PFSK-1 (cell line): ENCODE data around the gene TGFB1.

Experiments used
- POLR2AphosphoS5 ChIP-seq: IDR thresholded peaks from 2 replicates; pipeline ENCODE4 v1.6.1; 2012; ENCODE audit warnings: low read depth, mild to moderate bottlenecking, control low read depth, low read length, moderate library complexity
- REST ChIP-seq, 2 experiments: IDR thresholded peaks; 2 replicates each; pipeline versions ENCODE4 v1.6.1 to v1.8.0; 2011 to 2012; ENCODE audit warnings: low read depth in 2 of 2, low read length in 2 of 2, control low read depth in 1 of 2, inconsistent platforms in 1 of 2, mild to moderate bottlenecking in 1 of 2, moderate library complexity in 1 of 2; ENCODE audit not compliant: insufficient read depth in 1 of 2
- TAF1 ChIP-seq: IDR thresholded peaks from 2 replicates; pipeline ENCODE4 v1.6.1; 2012; ENCODE audit warnings: low read length, control low read depth, borderline replicate concordance; ENCODE audit not compliant: insufficient read depth

GRCh38 chr19:41288673-41289530 is 64.8 kb downstream of the TGFB1 start:
- TF ChIP-seq TAF1, result no peak
- no peak for TF ChIP-seq POLR2AphosphoS5
- no peak for TF ChIP-seq REST (IDR thresholded peaks at IDR 0.05; ENCODE audit: insufficient read depth in 1 of 2, low read depth in 2 of 2, low read length in 2 of 2)
